ENCODE data around the gene ZCCHC7. TPM values are rescaled to one million over a fixed set of nuclear protein-coding genes. Genes with fewer than 3 reads are reported as not detected.

ZCCHC7 gene
- total RNA-seq, 2 experiments from 2014 or later: 76.4 to 108 TPM

DNA sequence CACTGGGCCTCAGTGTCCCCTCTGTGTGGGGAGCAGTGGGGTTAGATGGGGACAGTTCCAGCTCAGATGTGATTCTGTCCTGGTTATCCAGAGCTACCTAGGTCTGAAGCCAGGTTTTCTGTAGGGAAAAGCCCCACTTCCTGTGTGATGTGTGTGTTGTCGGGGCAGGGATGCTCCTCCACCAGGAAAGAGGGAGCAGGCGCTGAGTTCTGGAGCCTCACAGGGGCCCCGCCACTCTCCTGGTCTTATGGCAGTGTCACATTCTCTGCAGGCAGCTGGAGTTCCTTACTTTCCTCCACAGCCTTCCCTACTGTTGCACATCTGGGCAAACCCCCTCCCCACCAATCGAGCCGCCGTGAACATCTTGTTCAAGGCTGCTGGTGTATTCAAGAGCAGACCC lies 263.0 kb downstream of the ZCCHC7 start:
- DNase-seq (ENCODE audit: low spot score): no peak
- H3K4me2 ChIP-seq (ENCODE audit: low read length): peak overlapping the region; percentile 54
- peaks cover 89% of the 10 kb centered on the region for H3K4me1 ChIP-seq (ENCODE audit: insufficient read depth, low read length, poor library complexity, severe bottlenecking)
- H3K9me2 ChIP-seq (ENCODE audit: insufficient read depth, low read length): no peaks in the 10 kb centered on the region
- H2AFZ ChIP-seq (ENCODE audit: low read length): peak overlapping the region; percentile 30; the same call in 1 of the 2 replicates
- no TSS peak for BruUV-seq (replicated peaks)
- H3K4me3 ChIP-seq (ENCODE audit: low read depth, low read length, poor library complexity, severe bottlenecking): peak overlapping the region; percentile 30
- intact Hi-C loops (cut with micrococcal nuclease; ENCODE audit: unreplicated experiment): no loop called here
- no peak for TF ChIP-seq EZH2phosphoT487 (IDR thresholded peaks at IDR 0.05; ENCODE audit: borderline replicate concordance, low read depth, low read length)
- TF ChIP-seq, protein P1, sequence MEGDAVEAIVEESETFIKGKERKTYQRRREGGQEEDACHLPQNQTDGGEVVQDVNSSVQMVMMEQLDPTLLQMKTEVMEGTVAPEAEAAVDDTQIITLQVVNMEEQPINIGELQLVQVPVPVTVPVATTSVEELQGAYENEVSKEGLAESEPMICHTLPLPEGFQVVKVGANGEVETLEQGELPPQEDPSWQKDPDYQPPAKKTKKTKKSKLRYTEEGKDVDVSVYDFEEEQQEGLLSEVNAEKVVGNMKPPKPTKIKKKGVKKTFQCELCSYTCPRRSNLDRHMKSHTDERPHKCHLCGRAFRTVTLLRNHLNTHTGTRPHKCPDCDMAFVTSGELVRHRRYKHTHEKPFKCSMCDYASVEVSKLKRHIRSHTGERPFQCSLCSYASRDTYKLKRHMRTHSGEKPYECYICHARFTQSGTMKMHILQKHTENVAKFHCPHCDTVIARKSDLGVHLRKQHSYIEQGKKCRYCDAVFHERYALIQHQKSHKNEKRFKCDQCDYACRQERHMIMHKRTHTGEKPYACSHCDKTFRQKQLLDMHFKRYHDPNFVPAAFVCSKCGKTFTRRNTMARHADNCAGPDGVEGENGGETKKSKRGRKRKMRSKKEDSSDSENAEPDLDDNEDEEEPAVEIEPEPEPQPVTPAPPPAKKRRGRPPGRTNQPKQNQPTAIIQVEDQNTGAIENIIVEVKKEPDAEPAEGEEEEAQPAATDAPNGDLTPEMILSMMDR (conservative IDR thresholded peaks at IDR 0.05; ENCODE audit: low read length): no peak
- no peaks in the 10 kb centered on the region for H3K79me2 ChIP-seq (ENCODE audit: insufficient read depth, low read depth, low read length)
- CTCF ChIA-PET (ENCODE audit: unreplicated experiment): interaction anchor here (0.6 kb wide), 1 partner anchor 32 kb away, joined by 5 read pairs; no protein-coding TSS in a partner anchor
- POLR2A ChIA-PET: interaction anchor here (0.5 to 12.9 kb wide), 10 partner anchors 9 to 171 kb away, joined by 3 to 170 read pairs (median 6); no protein-coding TSS in a partner anchor
- H3K9me3 ChIP-seq (ENCODE audit: low read length): peaks cover 5% of the 10 kb centered on the region; the same call in 1 of the 2 replicates
- peak overlapping the region; percentile 90 for H3K27ac ChIP-seq (ENCODE audit: low read depth, low read length, poor library complexity, severe bottlenecking)
- H3K36me3 ChIP-seq (ENCODE audit: insufficient read depth, low read length): peaks cover 7% of the 10 kb centered on the region
- no peaks in the 10 kb centered on the region for H4K20me1 ChIP-seq (ENCODE audit: insufficient read depth, low read length)

DNA sequence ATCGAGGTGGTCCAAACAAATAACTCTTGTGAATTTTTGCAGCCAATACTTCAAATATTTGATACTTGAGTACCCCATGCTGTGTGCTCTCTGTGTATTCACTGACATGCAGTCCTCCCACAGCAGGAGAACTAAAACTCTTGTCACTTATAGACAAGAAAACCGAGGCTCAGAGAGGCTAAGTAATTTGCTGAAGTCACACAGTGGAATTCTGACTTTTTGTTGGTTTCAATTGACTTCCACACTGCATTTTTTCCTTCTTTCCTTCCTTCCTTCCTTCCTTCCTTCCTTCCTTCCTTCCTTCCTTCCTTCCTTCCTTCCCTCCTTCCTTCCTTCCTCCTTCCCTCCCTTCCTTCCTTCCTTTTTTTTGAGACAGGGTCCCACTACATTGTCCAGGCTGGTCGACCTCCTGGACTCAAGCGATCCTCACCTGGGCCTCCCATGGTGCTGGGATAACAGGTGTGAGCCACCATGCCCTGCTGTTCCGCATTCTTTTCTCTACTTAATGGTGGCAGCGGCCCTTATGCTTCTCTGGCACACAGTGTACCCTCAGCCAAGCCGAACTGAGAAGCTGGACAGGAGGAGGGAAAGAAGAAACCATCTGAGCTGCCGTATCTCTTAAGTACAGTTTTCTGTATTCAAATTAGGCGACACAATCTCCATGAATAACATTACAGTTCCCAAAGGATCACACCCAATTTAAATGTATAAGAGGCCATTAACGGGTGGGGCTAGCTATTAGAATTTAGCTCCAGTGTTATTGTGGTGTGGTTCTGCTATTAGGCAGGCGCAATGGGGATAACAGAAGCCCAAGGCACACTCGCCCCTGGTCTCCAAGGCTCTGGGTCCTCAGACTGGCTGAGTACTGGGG lies 263.7 kb downstream of the ZCCHC7 start:
- Histone ChIP-seq H2AFZ (ENCODE audit: low read length) (peak overlapping the region; percentile 30; the same call in 1 of the 2 replicates), H3K4me2 (ENCODE audit: low read length) (peak overlapping the region; percentile 54), H3K79me2 (ENCODE audit: insufficient read depth, low read depth, low read length) (no peaks in the 10 kb centered on the region), H4K20me1 (ENCODE audit: insufficient read depth, low read length) (no peaks in the 10 kb centered on the region), H3K9me3 (ENCODE audit: low read length) (peaks cover 5% of the 10 kb centered on the region; the same call in 1 of the 2 replicates), H3K4me3 (ENCODE audit: low read depth, low read length, poor library complexity, severe bottlenecking) (no peak overlapping the region), H3K27ac (ENCODE audit: low read depth, low read length, poor library complexity, severe bottlenecking) (peak overlapping the region; percentile 90), H3K4me1 (ENCODE audit: insufficient read depth, low read length, poor library complexity, severe bottlenecking) (peaks cover 90% of the 10 kb centered on the region), H3K9me2 (ENCODE audit: insufficient read depth, low read length) (no peaks in the 10 kb centered on the region), H3K36me3 (ENCODE audit: insufficient read depth, low read length) (peaks cover 7% of the 10 kb centered on the region)
- CTCF ChIA-PET (ENCODE audit: unreplicated experiment): no interaction called here
- no TSS peak for BruUV-seq (replicated peaks)
- peak; percentile 18 for DNase-seq (ENCODE audit: low spot score)
- intact Hi-C loops (cut with micrococcal nuclease; ENCODE audit: unreplicated experiment): no loop called here
- TF ChIP-seq EZH2phosphoT487 (IDR thresholded peaks at IDR 0.05; ENCODE audit: borderline replicate concordance, low read depth, low read length): no peak
- TF ChIP-seq, protein P1 (conservative IDR thresholded peaks at IDR 0.05; ENCODE audit: low read length): no peak
- POLR2A ChIA-PET: interaction anchor here (0.6 to 12.9 kb wide), 8 partner anchors 12 to 87 kb away, joined by 3 to 170 read pairs (median 7); no protein-coding TSS in a partner anchor

Data from OCI-LY7 (cell line).